GM19397 (cell line): Measurements from ENCODE around the gene LY6G5B.

Experiments
- ATAC-seq: cut with Tn5 transposase; IDR thresholded peaks from one replicate; pipeline ENCODE4 v1.9.1; 2021; ENCODE audit warnings: mild to moderate bottlenecking, moderate library complexity; ENCODE audit not compliant: unreplicated experiment

The LY6G5B gene

DNA sequence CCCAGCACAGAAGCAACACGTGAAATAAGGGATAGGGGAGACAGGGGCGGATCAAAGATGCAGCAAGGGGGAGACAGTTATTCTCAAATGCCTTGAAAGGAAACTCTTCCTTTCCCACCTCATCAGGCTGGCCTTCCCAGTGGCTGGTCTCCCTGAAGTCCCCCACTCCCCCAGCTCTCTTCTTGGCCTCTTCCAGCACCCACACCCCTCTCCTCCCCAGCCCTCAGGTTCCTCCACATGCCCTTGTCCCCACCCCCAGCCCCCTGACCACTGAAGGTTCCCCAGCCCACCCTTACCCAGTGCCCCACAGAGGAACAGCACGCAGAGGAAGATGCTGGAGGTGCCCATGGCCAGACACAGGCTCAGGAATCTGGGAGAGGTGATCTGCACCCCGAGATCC lies 43.7 kb downstream of the LY6G5B start:
- ATAC-seq = no peak

DNA sequence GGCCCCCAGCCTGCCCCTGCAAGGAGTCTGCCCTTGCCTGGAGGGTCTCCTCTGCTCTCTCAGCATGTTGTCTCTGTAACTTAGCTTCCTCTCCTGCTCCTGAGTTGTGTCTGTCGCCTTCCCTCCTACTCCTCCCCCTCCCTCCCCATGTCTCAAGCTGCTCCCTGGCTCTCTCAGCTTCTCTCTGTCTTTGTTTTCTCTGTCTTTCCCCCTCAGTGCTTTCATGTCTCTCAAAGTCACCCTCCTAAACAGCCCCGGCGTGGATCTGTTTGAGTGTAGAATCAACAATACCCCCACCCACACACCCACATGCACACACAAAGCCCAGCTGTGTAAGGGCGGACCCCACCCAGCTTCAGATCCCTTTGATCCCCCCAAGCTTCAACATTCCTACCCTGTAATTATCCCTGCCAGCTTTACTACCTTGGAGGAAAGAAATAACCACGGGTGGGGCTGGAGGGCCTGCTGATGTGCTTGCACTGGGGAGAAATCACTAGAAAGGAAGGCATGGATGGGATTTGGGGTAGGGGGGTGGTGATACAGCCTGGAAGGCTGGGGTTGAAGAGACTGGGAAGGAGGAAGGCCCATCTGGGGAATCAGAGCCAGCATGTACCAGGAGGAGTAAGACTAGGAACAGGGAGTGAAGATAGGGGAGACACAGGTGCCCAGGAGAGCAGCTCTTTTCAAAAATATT lies 44.4 kb downstream of the LY6G5B start:
- no peak for ATAC-seq

DNA sequence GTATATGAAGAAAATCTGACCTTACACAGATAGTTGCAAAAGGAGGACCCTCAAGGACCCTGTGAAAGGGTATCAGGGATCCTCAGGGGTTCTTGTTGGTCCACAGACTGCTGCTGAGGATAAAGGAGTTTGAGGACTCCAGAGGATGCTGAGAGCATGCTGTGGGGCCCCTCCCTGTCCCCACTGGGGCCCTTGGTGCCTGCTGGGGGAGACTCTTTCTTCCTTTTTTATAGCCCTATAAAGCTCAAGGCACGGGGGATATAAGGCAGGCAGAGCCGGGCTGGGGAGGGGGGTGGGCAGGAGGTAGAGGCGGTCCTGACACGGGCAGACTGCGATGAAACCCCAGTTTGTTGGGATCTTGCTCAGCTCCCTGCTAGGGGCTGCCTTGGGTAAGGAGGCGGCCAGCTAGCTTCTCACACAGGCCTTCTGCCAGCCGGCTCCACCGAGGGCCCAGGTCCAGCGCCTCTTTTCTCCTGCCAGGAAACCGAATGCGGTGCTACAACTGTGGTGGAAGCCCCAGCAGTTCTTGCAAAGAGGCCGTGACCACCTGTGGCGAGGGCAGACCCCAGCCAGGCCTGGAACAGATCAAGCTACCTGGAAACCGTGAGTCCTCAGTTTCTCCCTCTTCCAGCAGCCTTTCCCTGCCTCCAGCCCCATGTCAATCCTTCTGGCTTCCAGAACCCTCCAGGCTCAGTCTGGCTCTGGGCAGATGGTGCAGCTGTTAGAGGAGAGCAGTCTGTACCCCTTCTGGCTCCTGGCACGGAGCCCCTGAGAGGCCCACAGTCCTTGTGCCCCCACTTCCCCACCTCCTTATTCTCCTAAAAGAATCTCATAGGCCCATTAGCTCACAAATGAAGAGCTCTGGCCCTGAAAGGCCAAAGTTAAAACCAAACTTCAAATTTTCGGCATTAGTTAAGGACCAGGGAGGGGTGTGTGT lies 45.5 kb downstream of the LY6G5B start, which contains the start of gene LY6G6D:
LY6G6D (plus strand) TSS at position 327 of the 937 bp plus-strand sequence; CDS start at position 335, 8 bp downstream.
- no peak for ATAC-seq

DNA sequence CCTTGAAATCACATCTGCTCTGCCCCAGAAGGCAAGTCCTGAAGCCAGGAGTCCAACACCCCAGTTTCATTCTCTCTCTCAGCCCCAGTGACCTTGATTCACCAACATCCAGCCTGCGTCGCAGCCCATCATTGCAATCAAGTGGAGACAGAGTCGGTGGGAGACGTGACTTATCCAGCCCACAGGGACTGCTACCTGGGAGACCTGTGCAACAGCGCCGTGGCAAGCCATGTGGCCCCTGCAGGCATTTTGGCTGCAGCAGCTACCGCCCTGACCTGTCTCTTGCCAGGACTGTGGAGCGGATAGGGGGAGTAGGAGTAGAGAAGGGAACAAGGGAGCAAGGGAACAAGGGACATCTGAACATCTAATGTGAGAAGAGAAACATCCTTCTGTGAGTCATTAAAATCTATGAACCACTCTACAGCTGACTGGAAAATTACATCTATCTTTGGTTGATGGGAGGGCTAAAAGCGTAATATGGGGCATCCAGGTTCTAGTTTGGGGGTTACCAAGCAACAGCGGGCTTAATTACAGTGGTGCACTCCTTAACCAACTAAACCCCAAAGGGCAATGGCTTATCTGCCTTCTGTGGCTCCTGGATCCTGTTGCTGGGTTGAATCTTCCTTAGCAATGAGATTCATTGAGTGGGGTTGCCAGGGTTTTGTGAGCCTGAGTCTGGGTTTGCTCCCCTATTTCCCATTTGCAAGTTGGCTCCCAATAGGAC lies 47.9 kb downstream of the LY6G5B start:
- ATAC-seq = no peak

DNA sequence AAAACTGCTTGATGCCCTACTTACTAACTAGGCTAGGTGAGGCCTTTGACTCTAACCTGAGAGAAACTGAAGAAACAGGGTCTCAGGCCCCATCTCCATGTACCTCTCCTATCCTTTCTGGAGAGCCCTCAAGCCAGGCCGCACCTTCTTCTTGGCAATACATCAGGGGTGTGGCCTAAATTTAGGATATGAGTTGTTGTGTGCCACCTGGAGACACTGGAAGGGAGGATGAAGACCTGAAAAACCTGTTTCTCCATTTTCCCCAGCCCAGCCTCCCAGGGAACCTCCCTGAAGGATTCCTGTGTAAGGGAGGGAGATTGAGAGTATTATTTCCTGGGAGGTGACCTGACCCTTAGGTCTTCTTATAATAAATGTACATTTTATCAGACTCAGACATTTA lies 48.5 kb downstream of the LY6G5B start:
- ATAC-seq = no peak

DNA sequence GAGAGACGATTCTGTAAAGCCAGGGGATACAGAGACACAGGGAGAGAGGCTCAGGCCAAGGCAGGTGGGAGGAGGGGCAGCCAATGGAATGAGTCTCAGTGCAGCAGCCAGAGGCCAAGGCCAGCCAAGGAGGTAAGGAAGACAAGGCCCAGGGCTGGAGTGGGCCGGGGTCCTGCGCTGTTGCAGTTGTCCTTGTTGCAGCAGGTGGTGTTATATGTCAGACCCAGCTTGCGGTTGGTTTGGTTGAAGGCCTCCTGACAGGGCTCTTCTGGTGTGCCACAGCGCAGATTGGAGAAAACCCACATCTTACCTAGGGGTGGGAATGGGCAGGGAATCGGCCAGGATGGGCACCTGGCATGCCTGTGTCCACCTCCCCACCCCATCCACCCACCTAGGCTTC lies 49.2 kb downstream of the LY6G5B start:
- ATAC-seq = no peak

DNA sequence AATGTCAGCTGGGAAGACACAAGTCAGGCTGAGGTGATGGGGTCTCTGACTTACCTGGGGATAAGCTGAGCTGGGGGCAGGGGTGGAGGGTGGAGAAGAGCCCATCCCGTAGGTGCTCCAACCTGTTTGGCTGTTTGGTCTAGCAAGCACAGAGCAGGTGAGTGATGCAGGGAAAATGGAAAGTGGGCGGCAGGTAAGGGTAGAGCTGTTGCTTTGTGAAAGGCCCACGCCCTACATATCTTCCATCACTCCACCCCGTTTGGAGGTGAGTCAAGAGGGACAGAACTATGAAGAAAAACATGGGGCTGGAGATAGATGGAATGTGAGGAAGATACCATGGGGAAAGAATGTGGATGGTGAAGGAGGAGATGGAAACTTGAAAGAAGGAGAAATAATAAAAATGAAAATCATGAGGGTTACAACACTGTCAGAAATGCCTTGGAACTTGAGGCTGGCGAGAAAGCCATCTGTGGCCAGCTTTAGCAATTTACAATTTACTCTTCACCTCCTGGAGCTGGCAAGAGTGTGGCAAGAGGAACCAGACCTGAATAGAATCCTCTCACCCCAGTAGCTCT lies 50.5 kb downstream of the LY6G5B start:
- no peak for ATAC-seq

DNA sequence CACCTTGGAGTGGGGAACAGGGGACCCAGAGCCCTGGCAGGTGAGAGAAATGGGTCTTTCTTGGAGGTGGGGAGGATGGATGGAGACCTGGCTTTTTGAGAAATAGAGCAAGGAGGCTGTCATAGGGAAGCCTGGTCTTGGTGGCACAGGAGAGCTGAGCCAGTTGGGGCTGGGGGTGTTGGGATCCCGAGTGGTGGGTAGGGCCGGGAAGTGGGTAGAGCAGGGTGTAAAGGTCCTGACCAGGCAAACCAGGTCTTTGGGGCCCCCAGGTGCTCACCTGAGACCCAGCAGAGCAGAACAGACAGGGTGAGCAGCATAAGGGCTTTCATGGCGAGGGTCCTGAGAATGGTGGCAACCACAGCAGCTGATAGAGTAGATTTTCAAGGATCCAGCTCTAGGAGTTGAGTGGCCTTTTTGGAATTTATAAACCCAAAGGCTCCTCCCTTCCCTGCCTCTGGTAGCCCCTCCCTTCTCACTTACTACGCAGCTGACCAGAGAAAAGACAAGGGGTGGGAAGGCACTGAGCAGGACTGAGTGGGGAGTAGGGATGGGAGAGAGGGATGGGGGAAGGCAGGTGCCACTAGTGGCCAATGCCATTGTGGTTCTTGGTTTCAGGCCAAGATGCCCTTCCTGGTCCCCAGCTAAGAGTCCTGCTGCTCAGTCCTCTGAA lies 51.7 kb downstream of the LY6G5B start, which contains the start of gene LY6G6C:
LY6G6C (minus strand) TSS at position 396 of the 670 bp plus-strand sequence; CDS start at position 329, 67 bp downstream.
- no peak for ATAC-seq

DNA sequence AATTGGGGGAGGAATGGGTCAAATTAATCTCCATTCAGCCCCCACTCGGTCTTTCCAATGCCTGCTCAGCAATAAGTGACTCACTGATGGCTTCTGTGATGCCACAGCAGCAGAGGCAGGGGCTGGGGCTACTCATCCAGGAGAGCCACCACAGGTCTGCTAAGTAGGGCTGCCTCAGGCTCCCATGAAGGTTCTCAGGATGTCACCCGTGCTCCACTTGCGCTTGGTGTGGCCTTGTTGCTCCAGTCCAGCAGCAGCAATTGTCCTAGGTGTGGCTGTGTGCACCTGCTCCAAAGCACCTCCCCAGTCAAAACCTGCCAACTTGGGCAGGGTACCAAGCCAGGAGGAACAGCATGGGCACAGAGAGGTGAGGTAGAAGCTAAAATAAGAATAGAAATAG lies 52.4 kb downstream of the LY6G5B start:
- no peak for ATAC-seq
